ENCODE measurements around the gene SPTAN1.

Gene SPTAN1

GRCh38 chr9:128653908-128654307 lies 101.5 kb downstream of the SPTAN1 start:
- H2AK5ac ChIP-seq (ENCODE audit: low read depth, low read length) = no peak overlapping the region
- no CpG with 5 or more reads among the region's 8 CpGs for WGBS, 2 donors (ENCODE audit: extremely low coverage in 2 of 2, insufficient read length in 2 of 2, insufficient replicate concordance in 1 of 2)

GRCh38 chr9:128654481-128654880 lies 102.1 kb downstream of the SPTAN1 start:
- no peak overlapping the region for H3K14ac ChIP-seq (ENCODE audit: low read length)
- WGBS, 2 donors (ENCODE audit: extremely low coverage in 2 of 2, insufficient read length in 2 of 2, insufficient replicate concordance in 1 of 2) = no CpG with 5 or more reads among the region's 1 CpG
- no peak overlapping the region for H2AFZ ChIP-seq (ENCODE audit: low read length)
- H3K9ac ChIP-seq (ENCODE audit: low read depth, low read length, poor library complexity) = peak overlapping the region; percentile 2
- H3K79me1 ChIP-seq (ENCODE audit: low read depth, low read length) = no peaks in the 10 kb centered on the region
- H3K27ac ChIP-seq (replicated peaks; ENCODE audit: low read length) = no peak overlapping the region
- H3K4me3 ChIP-seq (ENCODE audit: low read length in 2 of 2) = no peak overlapping the region
- no peak overlapping the region for H3K23ac ChIP-seq (ENCODE audit: low read depth, low read length, poor library complexity)
- no peak overlapping the region for H3K4ac ChIP-seq (ENCODE audit: low read length)
- H4K91ac ChIP-seq (ENCODE audit: low read depth, low read length, poor library complexity) = no peak overlapping the region
- no peak overlapping the region for H3K4me2 ChIP-seq (ENCODE audit: insufficient read depth, low read length, poor library complexity, severe bottlenecking)
- H4K8ac ChIP-seq (ENCODE audit: low read depth, low read length) = no peak overlapping the region
- peaks cover 6 to 27% of the 10 kb centered on the region in 2 donors for H3K36me3 ChIP-seq (replicated peaks in 1 of 2; ENCODE audit: control insufficient read depth in 2 of 2, insufficient read depth in 2 of 2, low read length in 2 of 2)
- no peak overlapping the region for H3K18ac ChIP-seq (ENCODE audit: low read length)
- no peak for DNase-seq (ENCODE audit: low spot score)
- H2BK5ac ChIP-seq (ENCODE audit: low read length) = no peak overlapping the region
- H2BK12ac ChIP-seq (ENCODE audit: low read length) = no peak overlapping the region
- H3K4me1 ChIP-seq (ENCODE audit: control insufficient read depth in 2 of 2, insufficient read depth in 1 of 2, low read depth in 1 of 2, low read length in 2 of 2) = peaks cover 0 to 2% of the 10 kb centered on the region in 2 donors
- no peak overlapping the region for H2BK15ac ChIP-seq (ENCODE audit: low read length)
- H3K27me3 ChIP-seq (ENCODE audit: control insufficient read depth in 3 of 3, insufficient read depth in 3 of 3, low read depth in 1 of 3, low read length in 3 of 3) = no peaks in the 10 kb centered on the region
- H2AK5ac ChIP-seq (ENCODE audit: low read depth, low read length) = no peak overlapping the region
- no peak overlapping the region for H2BK120ac ChIP-seq (ENCODE audit: low read depth, low read length)
- no peaks in the 10 kb centered on the region for H3K9me3 ChIP-seq (replicated peaks in 1 of 2; ENCODE audit: control insufficient read depth in 2 of 2, insufficient read depth in 1 of 2, low read depth in 1 of 2, low read length in 2 of 2)

More at GRCh38 chr9:128653908-128654307, 101.5 kb downstream of the SPTAN1 start:
- no peak for DNase-seq (ENCODE audit: low spot score)
- no peaks in the 10 kb centered on the region for H3K9me3 ChIP-seq (replicated peaks in 1 of 2; ENCODE audit: control insufficient read depth in 2 of 2, insufficient read depth in 1 of 2, low read depth in 1 of 2, low read length in 2 of 2)
- peaks cover 0 to 2% of the 10 kb centered on the region in 2 donors for H3K4me1 ChIP-seq (ENCODE audit: control insufficient read depth in 2 of 2, insufficient read depth in 1 of 2, low read depth in 1 of 2, low read length in 2 of 2)
- H4K91ac ChIP-seq (ENCODE audit: low read depth, low read length, poor library complexity) = no peak overlapping the region
- H2BK12ac ChIP-seq (ENCODE audit: low read length) = no peak overlapping the region
- H2BK15ac ChIP-seq (ENCODE audit: low read length) = no peak overlapping the region
- no peak overlapping the region for H3K4me2 ChIP-seq (ENCODE audit: insufficient read depth, low read length, poor library complexity, severe bottlenecking)
- no peak overlapping the region for H4K8ac ChIP-seq (ENCODE audit: low read depth, low read length)
- H3K4me3 ChIP-seq (ENCODE audit: low read length in 2 of 2) = no peak overlapping the region
- H3K79me1 ChIP-seq (ENCODE audit: low read depth, low read length) = peaks cover 3% of the 10 kb centered on the region
- H2BK5ac ChIP-seq (ENCODE audit: low read length) = no peak overlapping the region
- no peak overlapping the region for H3K4ac ChIP-seq (ENCODE audit: low read length)
- no peak overlapping the region for H3K18ac ChIP-seq (ENCODE audit: low read length)
- H2BK120ac ChIP-seq (ENCODE audit: low read depth, low read length) = no peak overlapping the region
- H3K27ac ChIP-seq (replicated peaks; ENCODE audit: low read length) = no peak overlapping the region
- no peak overlapping the region for H2AFZ ChIP-seq (ENCODE audit: low read length)
- no peak overlapping the region for H3K14ac ChIP-seq (ENCODE audit: low read length)
- H3K23ac ChIP-seq (ENCODE audit: low read depth, low read length, poor library complexity) = no peak overlapping the region
- H3K36me3 ChIP-seq (replicated peaks in 1 of 2; ENCODE audit: control insufficient read depth in 2 of 2, insufficient read depth in 2 of 2, low read length in 2 of 2) = peaks cover 6 to 32% of the 10 kb centered on the region in 2 donors
- no peaks in the 10 kb centered on the region for H3K27me3 ChIP-seq (ENCODE audit: control insufficient read depth in 3 of 3, insufficient read depth in 3 of 3, low read depth in 1 of 3, low read length in 3 of 3)
- H3K9ac ChIP-seq (ENCODE audit: low read depth, low read length, poor library complexity) = no peak overlapping the region

- peak within 1 kb of the TSS; percentile 84 for H2BK5ac ChIP-seq (ENCODE audit: low read length)
- no peak within 1 kb of the TSS for H3K14ac ChIP-seq (ENCODE audit: low read length)
- no peak within 1 kb of the TSS for H4K8ac ChIP-seq (ENCODE audit: low read depth, low read length)
- H3K18ac ChIP-seq (ENCODE audit: low read length) = peak within 1 kb of the TSS; percentile 99
- H3K4ac ChIP-seq (ENCODE audit: low read length) = no peak within 1 kb of the TSS
- H2BK120ac ChIP-seq (ENCODE audit: low read depth, low read length) = no peak within 1 kb of the TSS
- peak within 1 kb of the TSS; percentile 79 for H3K4me2 ChIP-seq (ENCODE audit: insufficient read depth, low read length, poor library complexity, severe bottlenecking)
- H2AFZ ChIP-seq (ENCODE audit: low read length) = peak within 1 kb of the TSS; percentile 97
- peak within 1 kb of the TSS; percentile 93 for H3K27ac ChIP-seq (replicated peaks; ENCODE audit: low read length)
- peak within 1 kb of the TSS; percentile 67 for H2BK15ac ChIP-seq (ENCODE audit: low read length)
- no peaks in the 10 kb centered on the region for H3K9me3 ChIP-seq (replicated peaks in 1 of 2; ENCODE audit: control insufficient read depth in 2 of 2, insufficient read depth in 1 of 2, low read depth in 1 of 2, low read length in 2 of 2)
- DNase-seq (ENCODE audit: low spot score) = peak; percentile 96
- H2AK5ac ChIP-seq (ENCODE audit: low read depth, low read length) = peak within 1 kb of the TSS; percentile 94
- H2BK12ac ChIP-seq (ENCODE audit: low read length) = no peak within 1 kb of the TSS
- peak within 1 kb of the TSS; percentile 99 for H3K23ac ChIP-seq (ENCODE audit: low read depth, low read length, poor library complexity)
- peaks cover 0 to 2% of the 10 kb centered on the region in 2 donors for H3K4me1 ChIP-seq (ENCODE audit: control insufficient read depth in 2 of 2, insufficient read depth in 1 of 2, low read depth in 1 of 2, low read length in 2 of 2)
- peak within 1 kb of the TSS; percentile 96 for H3K9ac ChIP-seq (ENCODE audit: low read depth, low read length, poor library complexity)
- H4K91ac ChIP-seq (ENCODE audit: low read depth, low read length, poor library complexity) = peak within 1 kb of the TSS; percentile 41
- peak within 1 kb of the TSS; percentile 64 to 98 for H3K4me3 ChIP-seq (ENCODE audit: low read length in 2 of 2)
- no peaks in the 10 kb centered on the region for H3K27me3 ChIP-seq (ENCODE audit: control insufficient read depth in 3 of 3, insufficient read depth in 3 of 3, low read depth in 1 of 3, low read length in 3 of 3)
- no peaks in the 10 kb centered on the region for H3K79me1 ChIP-seq (ENCODE audit: low read depth, low read length)
- WGBS, 2 donors (ENCODE audit: extremely low coverage in 2 of 2, insufficient read length in 2 of 2, insufficient replicate concordance in 1 of 2) = no CpG with 5 or more reads among the region's 86 CpGs
- peaks cover 6 to 27% of the 10 kb centered on the region in 2 donors for H3K36me3 ChIP-seq (replicated peaks in 1 of 2; ENCODE audit: control insufficient read depth in 2 of 2, insufficient read depth in 2 of 2, low read length in 2 of 2)
Observed at GRCh38 chr9:128656416-128657343, 104.3 kb downstream of the SPTAN1 start, which contains the start of gene DYNC2I2. Gene DYNC2I2, minus strand, starts transcription at chr9:128656847. Its CDS starts 121 bp downstream, at chr9:128656726.

DNA sequence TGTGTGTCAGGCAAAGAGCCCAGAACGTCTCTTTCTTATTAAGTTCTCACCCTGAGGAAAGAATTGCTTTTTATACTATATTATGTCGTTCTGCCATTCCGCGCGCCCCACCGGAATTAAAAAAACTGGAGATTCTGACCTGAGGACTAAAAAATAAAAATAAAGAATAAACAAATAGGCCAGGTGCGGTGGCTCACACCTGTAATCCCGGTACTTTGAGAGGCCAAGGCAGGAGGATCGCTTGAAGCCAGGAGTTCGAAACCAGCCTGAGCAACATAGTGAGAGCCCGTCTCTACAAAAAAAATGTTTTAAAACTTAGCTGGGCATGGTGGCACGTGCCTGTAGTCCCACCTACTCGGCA lies 104.9 kb downstream of the SPTAN1 start:
- Histone ChIP-seq H3K4me3 (ENCODE audit: low read length in 2 of 2) (peak overlapping the region in 1 of 2 donors; percentile 64), H2BK5ac (ENCODE audit: low read length) (no peak overlapping the region), H2BK15ac (ENCODE audit: low read length) (no peak overlapping the region), H3K27ac (replicated peaks; ENCODE audit: low read length) (peak overlapping the region; percentile 93), H2BK12ac (ENCODE audit: low read length) (no peak overlapping the region), H3K14ac (ENCODE audit: low read length) (no peak overlapping the region), H2AK5ac (ENCODE audit: low read depth, low read length) (peak overlapping the region; percentile 94), H4K91ac (ENCODE audit: low read depth, low read length, poor library complexity) (no peak overlapping the region), H2AFZ (ENCODE audit: low read length) (peak overlapping the region; percentile 97), H3K9me3 (replicated peaks in 1 of 2; ENCODE audit: control insufficient read depth in 2 of 2, insufficient read depth in 1 of 2, low read depth in 1 of 2, low read length in 2 of 2) (no peaks in the 10 kb centered on the region), H3K4me2 (ENCODE audit: insufficient read depth, low read length, poor library complexity, severe bottlenecking) (no peak overlapping the region), H3K79me1 (ENCODE audit: low read depth, low read length) (no peaks in the 10 kb centered on the region), H2BK120ac (ENCODE audit: low read depth, low read length) (no peak overlapping the region), H3K23ac (ENCODE audit: low read depth, low read length, poor library complexity) (no peak overlapping the region), H3K36me3 (replicated peaks in 1 of 2; ENCODE audit: control insufficient read depth in 2 of 2, insufficient read depth in 2 of 2, low read length in 2 of 2) (peaks cover 5 to 21% of the 10 kb centered on the region in 2 donors), H3K4ac (ENCODE audit: low read length) (no peak overlapping the region), H3K27me3 (ENCODE audit: control insufficient read depth in 3 of 3, insufficient read depth in 3 of 3, low read depth in 1 of 3, low read length in 3 of 3) (no peaks in the 10 kb centered on the region), H3K9ac (ENCODE audit: low read depth, low read length, poor library complexity) (no peak overlapping the region), H4K8ac (ENCODE audit: low read depth, low read length) (no peak overlapping the region), H3K4me1 (ENCODE audit: control insufficient read depth in 2 of 2, insufficient read depth in 1 of 2, low read depth in 1 of 2, low read length in 2 of 2) (peaks cover 0 to 2% of the 10 kb centered on the region in 2 donors), H3K18ac (ENCODE audit: low read length) (no peak overlapping the region)
- DNase-seq (ENCODE audit: low spot score) = no peak
- WGBS, 2 donors (ENCODE audit: extremely low coverage in 2 of 2, insufficient read length in 2 of 2, insufficient replicate concordance in 1 of 2) = no CpG with 5 or more reads among the region's 13 CpGs
